Gastroesophageal sphincter (tissue), 4 donors: Measurements from ENCODE around the gene LBHD1. TPM values are rescaled to one million over a fixed set of nuclear protein-coding genes. Genes with fewer than 3 reads are reported as not detected.
A peak's percentile ranks its signal among the peaks of the same experiment; 100 is the strongest.

Experiments
- ATAC-seq: fragments of 150-250 bp; one replicate; pipeline ENCODE4 v1.9.1; 2016; ENCODE audit warnings: mild to moderate bottlenecking, moderate library complexity
- H3K27ac ChIP-seq, 4 donors: fragments of 200-600 bp; sonication (generic) in 3 of 4; 1 replicate in 3 of 4; 2 replicates in 1 of 4; pipeline ENCODE4 v1.5.1; 2016 to 2019
- H3K27me3 ChIP-seq: fragments of 200-600 bp; sonication (generic); one replicate; pipeline ENCODE4 v1.5.1; 2019
- H3K36me3 ChIP-seq, 2 donors: fragments of 200-600 bp; sonication (generic); one replicate each; pipeline ENCODE4 v1.5.1; 2019; ENCODE audit warnings: control low read depth in 1 of 2
- H3K4me1 ChIP-seq, 3 donors: fragments of 200-600 bp; sonication (generic); 1 replicate in 2 of 3; 2 replicates in 1 of 3; pipeline ENCODE4 v1.5.1; 2016 to 2019; ENCODE audit warnings: control low read depth in 2 of 3
- H3K4me3 ChIP-seq, 2 donors: fragments of 200-600 bp; sonication (generic); one replicate each; pipeline ENCODE4 v1.5.1; 2019; ENCODE audit warnings: mild to moderate bottlenecking in 1 of 2, moderate library complexity in 1 of 2
- H3K9me3 ChIP-seq, 3 donors: fragments of 200-600 bp; sonication (generic); one replicate each; pipeline ENCODE4 v1.5.1; 2017 to 2019; ENCODE audit warnings: control low read depth in 2 of 3
- CTCF ChIP-seq, 4 experiments: fragments of 200-600 bp in 2 of 4; fragments of 450-650 bp in 2 of 4; sonication (generic) in 1 of 4; IDR thresholded peaks; one replicate each; pipeline ENCODE4 v1.5.1; 2017 to 2019; ENCODE audit warnings: antibody characterized with exemption in 4 of 4, mild to moderate bottlenecking in 2 of 4, moderate library complexity in 2 of 4
- EP300 ChIP-seq: sonication (generic); formaldehyde crosslinking; IDR thresholded peaks from one replicate; pipeline ENCODE4 v1.6.1; 2017; ENCODE audit warnings: antibody characterized with exemption, mild to moderate bottlenecking
- POLR2A ChIP-seq, 2 donors: fragments of 450-650 bp; IDR thresholded peaks; one replicate each; pipeline ENCODE4 v1.6.1; 2017; ENCODE audit warnings: antibody characterized with exemption in 2 of 2, mild to moderate bottlenecking in 2 of 2, moderate library complexity in 1 of 2
- POLR2AphosphoS5 ChIP-seq: sonication (generic); formaldehyde crosslinking; IDR thresholded peaks from one replicate; pipeline ENCODE4 v1.6.1; 2017; ENCODE audit warnings: antibody characterized with exemption
- WGBS, 2 donors: methylation state at CpG; one replicate each; pipeline ENCODE4 v1.1.5; 2018; ENCODE audit warnings: low coverage in 1 of 2; 5-methylcytosine and 5-hydroxymethylcytosine counted together
- total RNA-seq, 4 donors: library from RNA; depleted of rRNA; stranded (reverse); fragments of >200 nt; gene quantifications; one replicate each; pipeline ENCODE4 v1.1.0, GENCODE V29; 2016

LBHD1 gene
- total RNA-seq, 4 donors from 2014 or later: 1.2 to 3.9 (median 2.2) TPM

GRCh38 chr11:62645946-62646824, 25.9 kb downstream of the LBHD1 start, which contains the start of gene GANAB:
TSS of gene GANAB (minus strand) at chr11:62646613. CDS start at chr11:62646599, 14 bp downstream.
- peaks cover 0 to 55% of the 10 kb centered on the region in 2 donors for H3K36me3 ChIP-seq
- 0% methylated on average over 1 to 5 of the region's 73 CpGs for WGBS, 2 donors

GRCh38 chr11:62645671-62645945, 26.5 kb downstream of the LBHD1 start:
- no peaks in the 10 kb centered on the region for H3K27me3 ChIP-seq
- peaks cover 0 to 55% of the 10 kb centered on the region in 2 donors for H3K36me3 ChIP-seq
- no peak for ATAC-seq

More at GRCh38 chr11:62645946-62646824, 25.9 kb downstream of the LBHD1 start, which contains the start of gene GANAB:
- ATAC-seq: peak; percentile 100
- TF ChIP-seq EP300 (no peak), POLR2A (IDR thresholded peaks at IDR 0.05) (peak; percentile 86 to 87), POLR2AphosphoS5 (peak; percentile 89), CTCF (IDR thresholded peaks at IDR 0.05) (peak in 2 of 4 experiments; percentile 11 to 12)
- no peaks in the 10 kb centered on the region for H3K27me3 ChIP-seq
- peak within 1 kb of the TSS; percentile 76 to 96 for H3K4me3 ChIP-seq
- H3K27ac ChIP-seq: peak within 1 kb of the TSS; percentile 81 to 97 (median 94)
- H3K4me1 ChIP-seq: peaks cover 2 to 44% (median 14%) of the 10 kb centered on the region in 3 donors
- no peaks in the 10 kb centered on the region for H3K9me3 ChIP-seq

GRCh38 chr11:62644220-62644619, 27.8 kb downstream of the LBHD1 start:
- H3K4me3 ChIP-seq: no peak overlapping the region
- no peaks in the 10 kb centered on the region for H3K27me3 ChIP-seq
- H3K27ac ChIP-seq: peak overlapping the region in 1 of 4 donors; percentile 35
- WGBS, 2 donors: 61 to 85% methylated on average over 5 to 8 of the region's 8 CpGs
- TF ChIP-seq POLR2A (IDR thresholded peaks at IDR 0.05) (no peak), EP300 (no peak), POLR2AphosphoS5 (no peak), CTCF (IDR thresholded peaks at IDR 0.05) (no peak)
- no peak for ATAC-seq
- peaks cover 2 to 38% (median 14%) of the 10 kb centered on the region in 3 donors for H3K4me1 ChIP-seq
- no peaks in the 10 kb centered on the region for H3K9me3 ChIP-seq
- H3K36me3 ChIP-seq: peaks cover 0 to 54% of the 10 kb centered on the region in 2 donors

More at GRCh38 chr11:62645671-62645945, 26.5 kb downstream of the LBHD1 start:
- peak overlapping the region in 3 of 4 donors; percentile 94 to 97 (median 94) for H3K27ac ChIP-seq
- peaks cover 2 to 38% (median 14%) of the 10 kb centered on the region in 3 donors for H3K4me1 ChIP-seq
- peak overlapping the region; percentile 76 to 96 for H3K4me3 ChIP-seq
- TF ChIP-seq CTCF (IDR thresholded peaks at IDR 0.05) (no peak), EP300 (no peak), POLR2AphosphoS5 (no peak), POLR2A (IDR thresholded peaks at IDR 0.05) (no peak)
- H3K9me3 ChIP-seq: no peaks in the 10 kb centered on the region
- WGBS, 2 donors: 14 to 26% methylated on average over 6 to 11 of the region's 11 CpGs

- WGBS, 2 donors: 35 to 86% methylated on average over 1 to 4 of the region's 6 CpGs
- H3K36me3 ChIP-seq: peaks cover 3 to 98% of the 10 kb centered on the region in 2 donors
- H3K9me3 ChIP-seq: no peaks in the 10 kb centered on the region
- ATAC-seq: no peak
- no peak overlapping the region for H3K4me3 ChIP-seq
- H3K27ac ChIP-seq: no peak overlapping the region
- TF ChIP-seq POLR2AphosphoS5 (no peak), EP300 (no peak), POLR2A (IDR thresholded peaks at IDR 0.05) (no peak), CTCF (IDR thresholded peaks at IDR 0.05) (no peak)
- H3K4me1 ChIP-seq: no peaks in the 10 kb centered on the region
- H3K27me3 ChIP-seq: no peaks in the 10 kb centered on the region
Measured at GRCh38 chr11:62632492-62632891, 39.6 kb downstream of the LBHD1 start.
